ENCODE measurements around the gene ANTXR2.

DNA sequence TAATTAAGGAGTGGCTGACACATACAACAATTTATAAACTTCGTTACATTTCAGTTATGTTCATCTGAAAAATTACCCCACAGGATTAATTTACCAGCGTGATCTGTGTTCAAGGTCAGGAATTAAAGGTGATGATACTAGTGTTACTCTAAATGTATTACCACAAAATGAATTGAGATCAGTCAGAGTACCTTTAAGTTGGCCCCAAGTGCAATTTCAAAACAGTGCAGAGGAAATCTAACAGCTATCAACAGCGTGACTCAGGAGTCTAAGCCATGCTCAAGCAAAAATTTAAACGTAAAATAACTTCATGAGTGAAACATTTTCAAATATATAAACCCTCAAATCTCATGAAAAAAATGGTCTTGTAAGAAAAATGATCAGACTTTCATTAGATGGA is 18.7 kb downstream of the ANTXR2 start:
- TF ChIP-seq EZH2phosphoT487 (IDR thresholded peaks at IDR 0.05; ENCODE audit: borderline replicate concordance, low read depth, low read length), result no peak
- TF ChIP-seq, protein P1, sequence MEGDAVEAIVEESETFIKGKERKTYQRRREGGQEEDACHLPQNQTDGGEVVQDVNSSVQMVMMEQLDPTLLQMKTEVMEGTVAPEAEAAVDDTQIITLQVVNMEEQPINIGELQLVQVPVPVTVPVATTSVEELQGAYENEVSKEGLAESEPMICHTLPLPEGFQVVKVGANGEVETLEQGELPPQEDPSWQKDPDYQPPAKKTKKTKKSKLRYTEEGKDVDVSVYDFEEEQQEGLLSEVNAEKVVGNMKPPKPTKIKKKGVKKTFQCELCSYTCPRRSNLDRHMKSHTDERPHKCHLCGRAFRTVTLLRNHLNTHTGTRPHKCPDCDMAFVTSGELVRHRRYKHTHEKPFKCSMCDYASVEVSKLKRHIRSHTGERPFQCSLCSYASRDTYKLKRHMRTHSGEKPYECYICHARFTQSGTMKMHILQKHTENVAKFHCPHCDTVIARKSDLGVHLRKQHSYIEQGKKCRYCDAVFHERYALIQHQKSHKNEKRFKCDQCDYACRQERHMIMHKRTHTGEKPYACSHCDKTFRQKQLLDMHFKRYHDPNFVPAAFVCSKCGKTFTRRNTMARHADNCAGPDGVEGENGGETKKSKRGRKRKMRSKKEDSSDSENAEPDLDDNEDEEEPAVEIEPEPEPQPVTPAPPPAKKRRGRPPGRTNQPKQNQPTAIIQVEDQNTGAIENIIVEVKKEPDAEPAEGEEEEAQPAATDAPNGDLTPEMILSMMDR (conservative IDR thresholded peaks at IDR 0.05; ENCODE audit: low read length), result no peak
